RWPE2 (cell line): ENCODE data around the gene MAP1B.

Source experiments
- ATAC-seq: fragments of 200-7000 bp; cut with Tn5 transposase; 3 replicates; pipeline ENCODE4 v1.9.1; 2021; ENCODE audit warnings: low read depth
- DNase-seq: peaks from one replicate; pipeline ENCODE4 v3.0.0-alpha.2; 2020; ENCODE audit warnings: low spot score
- H3K27ac ChIP-seq: fragments of 450-650 bp; 2 replicates; pipeline ENCODE4 v1.5.1; 2017; ENCODE audit warnings: mild to moderate bottlenecking; ENCODE audit not compliant: poor library complexity, severe bottlenecking
- H3K27me3 ChIP-seq: fragments of 250-450 bp; sonication (Bioruptor Pico); 2 replicates; pipeline ENCODE4 v1.5.1; 2021; ENCODE audit warnings: mild to moderate bottlenecking, moderate library complexity; ENCODE audit not compliant: insufficient read depth, poor library complexity, severe bottlenecking
- H3K36me3 ChIP-seq: fragments of 250-450 bp; sonication (Bioruptor Pico); 2 replicates; pipeline ENCODE4 v1.5.1; 2020; ENCODE audit warnings: low read depth, mild to moderate bottlenecking, moderate library complexity
- H3K4me1 ChIP-seq: fragments of 250-450 bp; sonication (Bioruptor Pico); 2 replicates; pipeline ENCODE4 v1.5.1; 2021; ENCODE audit warnings: mild to moderate bottlenecking, moderate library complexity; ENCODE audit not compliant: insufficient read depth, poor library complexity, severe bottlenecking
- H3K4me3 ChIP-seq: fragments of 250-450 bp; sonication (Bioruptor Pico); 2 replicates; pipeline ENCODE4 v1.5.1; 2021; ENCODE audit warnings: mild to moderate bottlenecking, moderate library complexity; ENCODE audit not compliant: severe bottlenecking
- H3K9me3 ChIP-seq: fragments of 250-450 bp; sonication (Bioruptor Pico); 2 replicates; pipeline ENCODE4 v1.5.1; 2021; ENCODE audit warnings: mild to moderate bottlenecking, moderate library complexity; ENCODE audit not compliant: severe bottlenecking
- CTCF ChIP-seq: fragments of 450-650 bp; IDR thresholded peaks from one replicate; pipeline ENCODE4 v1.5.1; 2017; ENCODE audit warnings: mild to moderate bottlenecking, moderate library complexity; ENCODE audit not compliant: poor library complexity, severe bottlenecking

Gene MAP1B

GRCh38 chr5:72187388-72188075 is 80.3 kb downstream of the MAP1B start:
- H3K4me3 ChIP-seq: no peak overlapping the region
- no peak for DNase-seq
- TF ChIP-seq CTCF: no peak
- H3K27me3 ChIP-seq: no peaks in the 10 kb centered on the region
- H3K36me3 ChIP-seq: peaks cover 9% of the 10 kb centered on the region
- no peak overlapping the region for H3K27ac ChIP-seq
- ATAC-seq: peak; percentile 60
- H3K4me1 ChIP-seq: no peaks in the 10 kb centered on the region
- H3K9me3 ChIP-seq: no peaks in the 10 kb centered on the region

GRCh38 chr5:72188166-72188565 is 80.9 kb downstream of the MAP1B start:
- no peaks in the 10 kb centered on the region for H3K27me3 ChIP-seq
- no peak for TF ChIP-seq CTCF
- no peak overlapping the region for H3K4me3 ChIP-seq
- no peaks in the 10 kb centered on the region for H3K4me1 ChIP-seq
- H3K36me3 ChIP-seq: peaks cover 9% of the 10 kb centered on the region
- H3K9me3 ChIP-seq: no peaks in the 10 kb centered on the region
- ATAC-seq: no peak
- H3K27ac ChIP-seq: no peak overlapping the region
- no peak for DNase-seq

GRCh38 chr5:72189146-72189545 is 81.9 kb downstream of the MAP1B start:
- TF ChIP-seq CTCF: no peak
- ATAC-seq (no peak), DNase-seq (no peak)
- Histone ChIP-seq H3K4me1 (no peaks in the 10 kb centered on the region), H3K27me3 (no peaks in the 10 kb centered on the region), H3K36me3 (peaks cover 12% of the 10 kb centered on the region), H3K27ac (no peak overlapping the region), H3K4me3 (no peak overlapping the region), H3K9me3 (no peaks in the 10 kb centered on the region)

GRCh38 chr5:72191404-72191803 is 84.1 kb downstream of the MAP1B start:
- ATAC-seq (0 out of 3 replicates have a peak, but pooled peaks have one; percentile 23), DNase-seq (no peak)
- no peak for TF ChIP-seq CTCF
- Histone ChIP-seq H3K36me3 (peaks cover 18% of the 10 kb centered on the region), H3K27me3 (no peaks in the 10 kb centered on the region), H3K4me1 (no peaks in the 10 kb centered on the region), H3K9me3 (no peaks in the 10 kb centered on the region), H3K4me3 (no peak overlapping the region), H3K27ac (no peak overlapping the region)

GRCh38 chr5:72194846-72195245 is 87.6 kb downstream of the MAP1B start:
- Histone ChIP-seq H3K4me1 (no peaks in the 10 kb centered on the region), H3K9me3 (no peaks in the 10 kb centered on the region), H3K27ac (no peak overlapping the region), H3K36me3 (peaks cover 30% of the 10 kb centered on the region), H3K4me3 (no peak overlapping the region), H3K27me3 (no peaks in the 10 kb centered on the region)
- no peak for ATAC-seq
- TF ChIP-seq CTCF: no peak
- DNase-seq: no peak
